ENCODE data around the gene CLCNKA.
A peak's percentile ranks its signal among the peaks of the same experiment; 100 is the strongest.

The CLCNKA gene

GRCh38 chr1:16066245-16066644, 44.4 kb downstream of the CLCNKA start:
- DNase-seq: no peak

DNA sequence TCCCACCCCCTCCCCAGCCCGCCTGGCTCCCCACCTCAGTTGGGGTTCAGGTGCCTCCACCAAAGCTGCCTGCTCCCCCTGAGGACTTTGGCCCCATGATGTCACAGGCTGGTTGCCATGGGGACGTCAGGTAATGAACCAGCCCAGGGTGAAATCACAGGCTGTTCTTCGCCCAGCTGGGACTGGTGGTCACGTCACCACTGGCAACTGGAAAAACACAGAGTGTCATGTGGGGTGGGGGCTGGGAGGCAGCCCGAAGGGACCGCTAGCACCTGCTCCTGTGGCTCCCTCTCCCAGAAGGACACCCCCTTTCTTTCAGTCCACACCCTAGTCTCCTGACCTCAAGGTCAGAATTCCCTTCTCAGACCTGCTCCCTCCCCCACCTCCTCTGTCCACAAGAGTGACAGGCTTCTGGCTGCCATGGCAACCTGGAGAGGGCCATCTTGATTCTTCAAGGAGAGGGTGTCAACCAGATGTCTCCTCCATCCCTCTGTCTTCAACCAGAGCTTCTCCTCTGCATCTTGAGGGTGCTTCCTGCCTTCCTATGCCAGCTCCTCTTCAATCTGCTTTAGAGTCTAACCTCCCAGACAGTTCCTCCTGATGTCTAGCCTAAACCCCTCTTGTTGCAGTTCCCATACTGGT, 45.4 kb downstream of the CLCNKA start:
- no peak for DNase-seq

DNA sequence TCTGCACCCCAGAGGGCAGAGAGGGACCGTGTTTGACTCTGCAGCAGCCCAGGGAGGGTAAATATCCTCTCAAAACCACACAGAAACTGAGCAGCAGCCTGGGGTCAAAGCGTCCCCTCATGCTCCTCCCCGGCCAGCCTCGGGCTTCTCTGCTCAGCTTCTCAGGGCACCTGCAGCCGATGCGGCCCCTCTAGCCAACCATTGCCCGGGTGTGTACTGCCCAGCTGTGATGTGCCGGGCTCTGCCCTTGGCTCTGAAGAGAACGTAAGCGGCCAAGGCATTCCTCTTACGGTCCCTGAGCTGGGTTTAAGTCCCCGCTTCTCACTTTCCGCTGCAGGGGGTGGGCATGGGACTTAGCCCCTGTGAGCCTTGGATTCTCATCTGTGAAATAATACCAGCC, 46.1 kb downstream of the CLCNKA start:
- no peak for DNase-seq

GRCh38 chr1:16068356-16069270, 46.8 kb downstream of the CLCNKA start:
- no peak for DNase-seq

GRCh38 chr1:16070640-16071355, 49.0 kb downstream of the CLCNKA start:
- DNase-seq: no peak

DNA sequence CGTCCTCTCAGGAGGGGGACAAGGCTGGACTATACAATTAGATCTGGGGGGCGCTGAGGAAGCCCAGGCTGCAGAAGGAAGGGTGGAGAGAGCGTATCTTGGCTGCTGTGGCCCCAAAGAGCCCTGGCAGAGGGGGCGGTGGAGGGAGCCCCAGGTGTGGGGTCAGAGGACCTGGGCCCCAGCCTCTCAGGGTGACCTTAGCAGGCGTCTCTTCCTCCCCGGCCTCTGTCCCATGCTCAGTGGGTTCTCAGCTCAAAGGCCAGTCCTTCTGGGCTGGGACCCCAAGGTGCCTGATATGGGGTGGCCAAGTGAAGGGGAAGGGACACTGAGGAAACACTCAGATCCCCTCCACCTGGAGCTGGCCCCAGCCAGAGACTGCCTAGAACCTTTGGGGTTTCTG, 49.8 kb downstream of the CLCNKA start:
- no peak for DNase-seq

GRCh38 chr1:16072095-16072494, 50.3 kb downstream of the CLCNKA start:
- DNase-seq: no peak

DNA sequence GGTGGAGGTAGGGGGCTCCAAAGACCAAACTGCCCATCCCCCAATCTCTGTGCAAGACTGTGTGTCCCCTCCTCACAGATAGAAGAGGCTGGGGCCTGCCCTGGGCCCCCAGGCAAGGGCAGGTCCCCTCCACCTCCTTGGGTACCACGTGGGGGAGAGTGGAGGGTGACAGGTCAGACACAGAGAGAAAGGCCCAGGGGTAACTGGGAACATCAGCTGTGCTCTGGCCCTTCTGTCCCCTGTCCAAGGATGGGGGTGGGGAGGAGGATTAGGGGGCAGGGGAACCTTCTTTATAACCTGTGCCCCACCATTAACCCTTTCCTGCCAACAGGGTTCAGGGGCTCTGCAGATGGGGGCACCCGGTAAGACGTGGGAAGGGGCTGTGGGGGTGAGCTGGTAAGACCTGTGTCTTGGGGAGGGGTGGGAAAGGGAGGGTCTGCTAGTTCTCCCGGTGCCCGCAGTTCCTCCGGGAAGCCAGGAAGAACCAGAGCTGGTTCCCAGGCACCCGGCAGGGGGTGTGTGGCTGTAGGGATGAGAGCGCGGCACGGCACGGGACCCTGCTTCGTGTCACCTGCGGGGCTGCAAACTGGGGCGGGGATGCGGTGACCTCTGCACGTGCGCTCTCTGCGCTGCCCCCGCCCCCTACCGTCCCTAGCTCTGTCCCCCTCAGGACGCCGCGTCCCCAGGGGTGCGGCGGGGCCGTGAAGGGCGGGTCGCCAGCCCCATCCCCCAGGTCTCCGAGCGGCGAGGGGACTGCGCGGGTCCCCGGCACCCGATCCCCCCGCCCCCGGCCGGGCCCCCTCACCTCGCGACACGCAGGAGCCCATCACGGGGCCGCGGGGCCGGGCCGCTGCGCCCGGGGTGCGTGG, 51.0 kb downstream of the CLCNKA start:
- no peak for DNase-seq

DNA sequence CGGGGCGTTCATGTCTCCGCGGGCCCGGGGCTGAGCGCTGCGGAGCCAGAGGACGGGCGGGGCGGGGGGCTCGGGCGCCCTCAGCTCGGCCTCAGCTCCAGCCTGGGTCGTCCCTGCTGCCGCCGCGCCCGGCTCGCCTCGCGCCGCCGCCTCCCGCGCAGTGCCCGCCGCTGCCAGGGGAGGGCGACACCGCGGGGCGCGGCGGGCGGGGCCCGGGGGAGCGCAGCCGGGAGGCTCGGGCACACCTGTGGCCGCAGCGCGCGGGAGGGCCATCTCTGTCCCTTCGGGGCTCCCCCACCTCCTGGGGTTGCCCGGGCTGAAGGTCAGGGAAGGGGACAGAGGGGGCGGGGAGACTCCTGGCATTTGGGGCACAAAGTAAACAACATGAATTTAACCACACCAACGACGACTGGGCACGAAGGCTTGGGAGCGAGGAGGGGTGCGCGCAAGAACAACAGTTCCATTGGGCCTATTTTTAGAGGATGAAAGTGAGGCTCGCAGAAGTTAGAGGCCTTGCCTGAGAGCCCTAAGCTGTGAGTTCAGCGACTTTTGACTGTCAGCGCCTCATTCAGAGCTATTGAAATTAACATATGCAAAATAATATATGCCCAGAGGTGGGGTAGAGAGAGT, 51.8 kb downstream of the CLCNKA start, which contains the start of gene FAM131C:
Gene FAM131C, minus strand, starts transcription at position 162 of the 630 bp plus-strand sequence. CDS start 209 bp downstream, outside the sequence.
- no peak for DNase-seq

- DNase-seq: no peak
These were observed 52.4 kb downstream of the CLCNKA start for GRCh38 chr1:16074217-16074616.

DNA sequence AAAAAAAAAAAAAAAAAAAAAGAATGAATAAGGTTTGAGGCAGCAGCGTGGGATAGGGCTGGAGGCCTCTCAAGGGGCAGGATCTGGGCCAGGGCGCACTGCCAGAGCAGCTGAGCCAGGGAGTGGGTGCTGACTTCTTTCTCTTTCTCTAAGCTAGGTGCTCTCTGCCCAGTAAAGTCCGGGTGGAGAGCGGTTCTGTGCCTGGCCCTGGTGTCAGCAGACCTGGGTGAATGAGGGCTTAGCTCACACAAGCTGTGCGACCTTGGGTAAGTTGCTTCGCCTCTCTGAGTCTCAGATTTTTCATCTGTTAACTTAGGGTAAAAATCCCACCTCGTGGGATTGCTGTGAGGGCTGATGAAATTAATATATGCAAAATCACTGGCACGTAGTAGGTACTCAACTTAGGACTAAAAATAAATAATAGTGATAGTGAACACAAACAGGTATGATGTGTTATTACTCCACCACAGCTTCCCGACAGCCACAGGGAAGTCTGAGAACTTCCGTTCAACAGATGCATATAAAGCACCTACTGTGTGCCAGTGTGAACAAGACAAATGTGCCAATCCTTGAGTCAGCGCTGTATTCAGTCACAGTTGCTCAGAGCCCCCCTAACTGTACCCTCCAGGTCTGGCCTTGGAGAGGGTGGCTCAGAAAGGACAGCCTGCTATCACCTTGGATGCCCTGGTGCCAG, 53.6 kb downstream of the CLCNKA start:
- no peak for DNase-seq

- no peak for DNase-seq
These were observed 54.4 kb downstream of the CLCNKA start for GRCh38 chr1:16076031-16076864.

- no peak for DNase-seq
These were observed 55.0 kb downstream of the CLCNKA start for GRCh38 chr1:16076865-16077238.

GRCh38 chr1:16077406-16078245, 55.8 kb downstream of the CLCNKA start:
- DNase-seq: no peak

DNA sequence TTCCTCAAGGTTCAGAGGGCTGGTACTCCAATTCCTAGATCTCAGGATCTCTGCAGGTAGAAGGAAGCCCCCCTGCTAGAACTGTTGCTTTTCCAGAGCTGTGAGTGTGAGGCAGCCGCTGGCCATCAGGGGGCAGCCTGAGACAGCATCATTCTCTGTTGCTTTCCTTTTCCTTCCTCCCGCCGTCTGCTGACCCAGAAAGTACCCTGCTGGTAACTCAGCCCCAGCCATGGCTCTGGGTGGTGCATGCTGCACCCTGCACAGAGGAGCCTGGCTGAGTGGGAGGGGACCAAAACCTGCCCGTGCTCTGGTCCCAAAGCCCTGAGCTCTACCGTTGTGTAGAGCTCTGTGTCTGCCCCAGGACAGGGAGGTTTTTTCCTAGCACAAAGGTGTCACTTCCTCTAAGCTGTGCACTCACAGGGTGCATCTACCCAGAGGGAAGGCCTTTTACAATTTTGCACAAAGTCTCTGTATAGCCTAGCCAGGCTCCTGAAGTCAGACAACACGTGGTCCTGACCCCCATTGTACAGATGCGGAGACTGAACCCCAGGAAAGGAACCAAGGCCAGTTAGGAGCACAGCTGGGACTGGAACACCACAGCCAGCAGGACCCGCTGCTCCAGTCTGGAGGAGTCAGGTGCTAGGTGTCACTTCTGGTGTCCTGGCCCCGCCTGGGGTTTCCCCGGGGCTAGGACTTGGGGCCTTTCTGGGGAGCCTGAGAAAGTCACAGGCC, 57.3 kb downstream of the CLCNKA start:
- DNase-seq: peak; percentile 58

DNA sequence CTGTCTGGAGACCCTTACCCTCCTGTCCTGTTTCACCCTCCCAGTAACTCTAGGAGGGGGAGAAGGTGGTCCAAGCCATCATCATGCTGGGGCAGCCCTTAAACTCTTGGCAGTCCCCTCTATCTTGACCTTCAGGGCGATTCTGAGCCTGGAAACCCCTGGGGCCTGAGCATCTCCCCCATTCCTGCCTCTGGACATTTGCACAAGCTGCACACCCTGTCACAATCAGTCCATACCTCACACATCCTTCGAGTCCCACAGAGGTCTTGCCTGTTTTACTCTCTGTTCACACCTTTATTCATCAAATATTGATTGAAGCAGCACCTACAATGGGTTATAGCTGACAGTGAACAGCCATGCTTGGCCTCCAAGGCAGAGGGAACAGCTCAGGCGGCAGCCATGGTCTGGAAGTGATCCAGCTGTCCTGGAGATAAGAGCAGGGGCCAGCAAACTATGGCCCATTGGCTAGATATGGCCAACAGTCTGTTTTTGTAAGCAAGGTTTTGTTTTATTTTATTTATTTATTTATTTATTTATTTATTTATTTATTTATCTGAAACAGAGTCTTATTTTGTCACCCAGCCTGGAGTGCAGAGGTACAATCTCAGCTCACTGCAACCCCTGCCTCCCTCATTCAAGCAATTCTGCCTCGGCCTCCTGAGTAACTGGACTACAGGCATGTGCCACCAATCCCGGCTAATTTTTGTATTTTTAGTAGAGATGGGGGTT, 58.8 kb downstream of the CLCNKA start:
- no peak for DNase-seq

GRCh38 chr1:16081636-16082035, 59.8 kb downstream of the CLCNKA start:
- DNase-seq: no peak

Measured in NCI-H1694 (cell line).